ENCODE measurements around the gene KCNJ14. TPM values are rescaled to one million over a fixed set of nuclear protein-coding genes. Genes with fewer than 3 reads are reported as not detected.

KCNJ14 gene
- total and polyA plus RNA-seq, 2 of the 4 experiments (the other 2 are of a cell fraction) = 0.18 to 0.39 TPM

GRCh38 chr19:48497728-48498594 is 42.6 kb downstream of the KCNJ14 start (continued):
- no peak for TF ChIP-seq SMC3 (IDR thresholded peaks at IDR 0.05; ENCODE audit: low read depth, low read length)

GRCh38 chr19:48498595-48499311 is 43.4 kb downstream of the KCNJ14 start:
- Histone ChIP-seq H3K79me1 (ENCODE audit: low read depth in 1 of 2, low read length in 2 of 2) (peaks cover 0 to 9% of the 10 kb centered on the region in 2 experiments; a peak in 1 of 4 replicates), H2AK5ac (ENCODE audit: low read depth, low read length) (no peak overlapping the region), H3K4me2 (ENCODE audit: low read depth, low read length) (no peak overlapping the region), H4K20me1 (ENCODE audit: insufficient read depth, low read length) (no peaks in the 10 kb centered on the region; the same call in 1 of the 2 replicates), H4K5ac (ENCODE audit: low read depth, low read length) (no peak overlapping the region), H3K4me1 (ENCODE audit: control insufficient read depth, insufficient read depth, low read length) (peaks cover 3% of the 10 kb centered on the region; the same call in 1 of the 2 replicates), H3K9me1 (ENCODE audit: insufficient read depth, low read length) (no peaks in the 10 kb centered on the region; the same call in 1 of the 2 replicates), H3K14ac (replicated peaks; ENCODE audit: low read depth, low read length) (no peak overlapping the region), H2BK120ac (ENCODE audit: low read depth, low read length) (no peak overlapping the region), H3K36me3 (ENCODE audit: control insufficient read depth, insufficient read depth, low read length) (no peaks in the 10 kb centered on the region), H3K4ac (ENCODE audit: low read depth, low read length) (no peak overlapping the region), H3K18ac (ENCODE audit: low read depth, low read length) (no peak overlapping the region), H2AFZ (replicated peaks; ENCODE audit: low read length, poor library complexity) (no peak overlapping the region), H3K4me3 (ENCODE audit: insufficient read depth, low read depth, low read length) (no peak overlapping the region), H2AK9ac (replicated peaks; ENCODE audit: low read depth, low read length, poor library complexity) (no peak overlapping the region), H2BK5ac (ENCODE audit: low read depth, low read length, poor library complexity, severe bottlenecking) (no peak overlapping the region), H3K27me3 (ENCODE audit: control insufficient read depth, insufficient read depth, low read length) (peaks cover 44% of the 10 kb centered on the region), H3K9me3 (ENCODE audit: control insufficient read depth, insufficient read depth, low read length) (no peaks in the 10 kb centered on the region), H4K8ac (ENCODE audit: low read depth in 2 of 2, low read length in 2 of 2) (no peak overlapping the region), H2BK15ac (ENCODE audit: low read depth, low read length) (no peak overlapping the region), H3K23ac (ENCODE audit: low read depth, low read length) (no peak overlapping the region), H3K27ac (ENCODE audit: insufficient read depth, low read length) (no peak overlapping the region), H4K91ac (ENCODE audit: insufficient read depth, low read depth, low read length) (no peak overlapping the region), H3K9ac (ENCODE audit: low read depth, low read length) (no peak overlapping the region), H3K56ac (ENCODE audit: extremely low read depth, insufficient read depth, low read length) (no peak overlapping the region), H2BK20ac (ENCODE audit: low read depth, low read length) (no peak overlapping the region)
- in situ Hi-C loops (cut with MboI; ENCODE audit: low sequenced_read_pairs) (no loop called here), dilution Hi-C loops (cut with HindIII; ENCODE audit: low sequenced_read_pairs, unreplicated experiment) (no loop called here), intact Hi-C loops (cut with micrococcal nuclease) (no loop called here)
- 45% methylated on average over 9 of the region's 59 CpGs; no CpG with 5 or more reads in 1 of the 2 experiments for WGBS, 2 experiments (ENCODE audit: extremely low coverage in 2 of 2, insufficient read length in 1 of 2)
- no peak for ATAC-seq (ENCODE audit: low read depth)
- DNase-seq = no peak
- BruUV-seq (replicated peaks) = no TSS peak
- CTCF ChIA-PET = no interaction called here
- POLR2A ChIA-PET (ENCODE audit: unreplicated experiment) = no interaction called here
- no peak for TF ChIP-seq SMC3 (IDR thresholded peaks at IDR 0.05; ENCODE audit: low read depth, low read length)
- TF ChIP-seq RFX5 (IDR thresholded peaks at IDR 0.05; ENCODE audit: low read depth, low read length) = no peak
- TF ChIP-seq BHLHE40 (IDR thresholded peaks at IDR 0.05; ENCODE audit: low read depth, low read length) = no peak
- no peak for TF ChIP-seq CHD1 (IDR thresholded peaks at IDR 0.05; ENCODE audit: low read depth, low read length)
- TF ChIP-seq MAZ (IDR thresholded peaks at IDR 0.05; ENCODE audit: borderline replicate concordance, low read depth, low read length) = no peak
- no peak for TF ChIP-seq ELK1 (IDR thresholded peaks at IDR 0.05; ENCODE audit: borderline replicate concordance, low read depth, low read length)
- no peak for TF ChIP-seq RCOR1 (IDR thresholded peaks at IDR 0.05; ENCODE audit: insufficient replicate concordance, low read length)
- TF ChIP-seq NFE2L2 (IDR thresholded peaks at IDR 0.05; ENCODE audit: low read depth, low read length) = no peak
- no peak for TF ChIP-seq USF2 (IDR thresholded peaks at IDR 0.05; ENCODE audit: low read depth, low read length)
- TF ChIP-seq CEBPB (IDR thresholded peaks at IDR 0.05; ENCODE audit: low read depth, low read length) = no peak

Data from IMR-90 (cell line).